Stimulated activated CD4-positive, alpha-beta T cell treated with anti-CD3 and anti-CD28 coated beads, TNF-alpha, amount 100 ng/mL, for 1 hour (primary cell): Measurements from ENCODE around the gene PRPF6.

ENCODE experiments used
- DNase-seq, 3 donors: peaks; one replicate each; pipeline ENCODE4 v3.0.0-alpha.2; 2020; ENCODE audit warnings: low read depth in 3 of 3, low spot score in 1 of 3

Gene PRPF6

GRCh38 chr20:63945031-63945658 is 35.8 kb upstream of the PRPF6 start:
- no peak for DNase-seq

GRCh38 chr20:63945921-63946920 is 34.7 kb upstream of the PRPF6 start:
- DNase-seq, result no peak

DNA sequence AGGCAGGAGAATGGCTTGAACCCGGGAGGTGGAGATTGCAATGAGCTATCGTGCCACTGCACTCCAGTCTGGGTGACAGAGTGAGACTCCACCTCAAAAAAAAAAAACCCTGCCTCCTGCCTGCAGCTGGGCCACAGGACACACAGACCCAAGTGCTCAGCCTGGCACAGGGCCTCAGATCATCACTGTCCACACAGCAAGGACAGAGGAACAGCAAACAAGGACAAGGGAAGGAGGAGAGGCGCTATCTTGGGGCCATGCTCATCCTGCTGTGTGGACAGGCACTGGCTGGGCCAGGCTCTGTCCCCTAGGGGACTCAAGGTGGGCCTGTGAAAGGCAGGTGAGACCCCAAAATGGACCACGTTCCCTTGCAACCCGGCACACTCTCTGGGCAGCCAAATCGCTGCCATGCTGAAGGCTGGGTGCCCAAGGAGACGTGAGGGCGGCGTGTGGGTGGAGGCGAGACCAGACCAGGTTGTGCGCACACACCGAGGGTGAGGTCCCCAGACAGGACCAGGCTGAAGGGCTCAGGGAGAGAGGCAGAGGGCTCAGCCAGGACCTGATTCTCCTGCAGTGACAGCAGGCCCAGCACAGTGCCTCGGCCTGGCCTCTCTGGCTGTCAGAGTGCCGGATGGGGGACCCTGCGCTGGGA is 33.8 kb upstream of the PRPF6 start:
- DNase-seq, result no peak

GRCh38 chr20:63947638-63948456 is 33.1 kb upstream of the PRPF6 start:
- DNase-seq, result no peak

- no peak for DNase-seq
These were observed 30.1 kb upstream of the PRPF6 start for GRCh38 chr20:63950701-63951397.

DNA sequence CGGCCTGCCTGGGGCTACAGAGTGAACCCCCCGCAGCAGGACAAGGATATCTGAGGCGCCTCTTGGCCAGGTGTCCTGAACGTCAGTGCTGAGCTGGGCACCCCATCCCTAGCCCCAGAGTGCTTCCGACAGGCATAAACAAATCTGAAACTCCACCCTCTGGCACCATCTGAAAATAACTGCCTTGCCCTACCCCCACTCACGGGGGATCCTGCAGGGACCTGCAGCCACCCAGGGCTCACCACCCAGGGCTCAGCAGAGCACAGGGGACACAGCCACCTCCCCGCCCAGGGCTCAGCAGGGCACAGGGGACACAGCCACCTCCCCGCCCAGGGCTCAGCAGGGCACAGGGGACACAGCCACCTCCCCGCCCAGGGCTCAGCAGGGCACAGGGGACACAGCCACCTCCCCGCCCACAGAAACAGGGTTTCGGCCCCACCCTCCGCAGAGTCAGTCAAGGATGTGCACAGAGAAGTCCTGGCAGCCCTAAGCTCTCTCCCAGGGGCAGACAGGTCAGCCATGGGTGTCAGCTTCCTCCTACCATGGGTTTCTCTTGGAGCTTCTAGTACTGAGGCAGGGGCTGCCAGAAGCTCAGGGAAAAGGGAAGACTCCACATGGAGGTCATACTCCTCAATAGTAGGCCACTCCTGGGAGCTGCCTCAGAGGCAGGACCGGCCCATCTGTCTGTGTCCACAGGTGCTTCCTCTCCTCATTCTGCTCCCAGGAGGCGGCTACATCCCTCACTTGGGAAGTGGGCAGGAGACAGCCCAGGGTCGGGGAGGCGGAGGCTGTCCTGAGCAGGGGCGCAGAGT is 29.3 kb upstream of the PRPF6 start:
- DNase-seq, result no peak

GRCh38 chr20:63952210-63952535 is 28.8 kb upstream of the PRPF6 start:
- no peak for DNase-seq

DNA sequence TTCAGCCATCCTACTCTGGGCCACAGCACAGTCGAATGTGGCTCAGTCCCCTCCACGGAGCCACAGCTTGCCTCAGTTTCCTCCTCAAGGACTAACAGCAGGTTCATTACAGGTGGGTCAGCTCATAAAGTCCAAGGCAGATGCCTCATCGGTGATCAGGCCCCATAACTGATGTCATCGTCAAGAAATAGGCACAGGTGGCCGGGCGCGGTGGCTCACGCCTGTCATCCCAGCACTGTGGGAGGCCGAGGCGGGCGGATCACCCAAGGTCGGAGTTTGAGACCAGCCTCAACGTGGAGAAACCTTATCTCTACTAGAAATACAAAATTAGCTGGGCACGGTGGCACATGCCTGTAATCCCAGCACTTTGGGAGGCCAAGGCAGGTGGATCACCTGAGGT is 28.2 kb upstream of the PRPF6 start:
- no peak for DNase-seq

- DNase-seq, result no peak
These were observed 27.0 kb upstream of the PRPF6 start for GRCh38 chr20:63953764-63954429.

DNA sequence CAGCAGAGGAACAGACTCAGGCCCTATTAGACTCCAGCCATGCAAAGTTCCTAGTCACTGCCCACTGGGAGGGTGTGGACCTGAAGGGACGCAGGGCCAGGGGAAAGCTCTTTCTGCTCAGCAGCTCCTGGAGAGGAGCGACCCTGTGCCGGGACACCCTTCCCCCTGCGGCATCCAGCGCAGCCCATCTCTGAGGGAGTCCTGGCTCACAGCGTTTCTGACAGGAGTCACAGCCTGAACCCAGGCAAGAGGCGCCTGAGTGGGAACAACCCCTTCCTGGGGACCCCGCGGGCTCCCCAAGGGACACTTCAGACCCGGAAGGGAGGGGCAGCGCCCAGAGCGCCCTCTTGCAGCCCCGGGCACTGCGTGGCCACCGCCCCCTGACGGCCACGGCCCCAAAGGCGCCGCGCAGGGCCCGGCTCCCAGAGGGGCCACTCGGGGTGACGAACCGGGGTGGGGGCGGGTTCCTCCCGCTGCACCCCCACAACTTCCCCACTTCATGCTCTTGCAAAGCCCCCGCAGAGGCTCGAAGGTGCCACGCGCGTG is 25.6 kb upstream of the PRPF6 start:
- no peak for DNase-seq

GRCh38 chr20:63955827-63956663 is 24.9 kb upstream of the PRPF6 start, which contains the start of gene UCKL1:
TSS of gene UCKL1 (minus strand) at chr20:63956416. CDS start at chr20:63956372, 44 bp downstream.
- DNase-seq, result peak; percentile 77 to 80 (median 78)

GRCh38 chr20:63956664-63957003 is 24.3 kb upstream of the PRPF6 start:
- DNase-seq, result no peak

- DNase-seq, result peak in 1 of 3 donors; percentile 62
These were observed 23.8 kb upstream of the PRPF6 start for GRCh38 chr20:63957004-63957689.

GRCh38 chr20:63957690-63958441 is 23.1 kb upstream of the PRPF6 start:
- DNase-seq, result peak in 1 of 3 donors; percentile 39

DNA sequence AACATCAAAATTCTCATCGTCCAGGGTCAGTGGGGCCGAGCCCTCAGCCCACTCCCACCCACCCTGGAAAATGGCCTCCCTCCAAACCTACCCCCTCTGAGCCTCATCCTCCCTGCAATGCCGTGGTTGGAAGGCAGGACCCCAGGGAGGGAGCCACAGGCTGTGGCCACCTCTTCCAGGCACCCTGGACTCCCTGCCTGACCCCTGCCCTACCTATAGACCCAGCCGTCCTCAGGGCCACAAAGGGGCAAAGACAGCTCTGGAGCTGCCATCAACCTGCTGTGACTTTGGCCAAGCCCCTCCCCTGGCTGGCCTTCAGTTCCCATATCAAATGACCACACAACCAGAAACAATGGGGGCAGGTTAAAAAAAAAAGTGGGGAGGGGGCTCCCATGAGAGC is 22.5 kb upstream of the PRPF6 start:
- DNase-seq, result no peak

GRCh38 chr20:63958964-63959698 is 21.8 kb upstream of the PRPF6 start:
- DNase-seq, result no peak
